HG03103 (cell line): ENCODE results near the gene ABCG2.
"Not testable (repeated sequence)": the region's sequence is repeated elsewhere in the genome, so short reads cannot be mapped to it uniquely, and the experiment has no call there.

Experiments used
- ATAC-seq: cut with Tn5 transposase; IDR thresholded peaks from one replicate; pipeline ENCODE4 v1.9.1; 2021; ENCODE audit warnings: low read depth; ENCODE audit not compliant: unreplicated experiment

ABCG2 gene

DNA sequence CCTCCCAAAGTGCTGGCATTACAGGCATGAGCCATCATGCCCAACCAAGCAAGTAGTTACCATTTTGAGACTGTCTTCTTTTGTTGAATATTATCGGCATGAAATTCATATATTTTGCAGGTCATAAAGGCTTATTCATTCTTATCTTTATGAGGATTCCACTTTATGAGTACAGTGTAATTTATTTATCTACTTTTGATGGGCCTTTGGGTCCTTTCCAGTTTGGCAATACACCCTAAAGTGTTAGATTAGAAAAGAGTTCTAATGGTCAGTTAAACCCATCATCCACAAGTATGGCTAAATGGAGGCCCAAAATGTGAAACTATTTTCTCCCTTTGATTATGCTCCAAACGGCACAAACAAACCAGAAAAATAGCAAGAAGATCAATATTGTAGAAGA is 10.9 kb upstream of the ABCG2 start:
- ATAC-seq = no peak

DNA sequence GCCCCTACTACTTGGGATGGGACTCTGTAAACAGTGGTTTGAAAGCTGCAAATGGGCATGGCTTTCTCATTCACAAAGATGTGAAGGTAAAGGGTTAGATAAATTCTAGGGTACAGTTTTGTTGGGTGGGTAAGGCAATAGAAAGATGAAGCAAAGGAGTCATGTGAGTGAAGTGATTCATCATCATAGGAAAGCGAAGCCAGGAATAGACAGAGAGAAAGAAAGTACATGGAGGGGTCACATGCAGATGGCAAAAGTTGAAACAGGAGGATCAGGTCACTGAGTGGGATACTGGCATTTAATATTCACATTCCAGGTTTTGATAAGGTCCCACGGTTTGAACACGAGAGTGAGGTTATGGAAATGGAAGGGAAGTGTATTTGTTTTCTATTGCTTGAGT is 8.2 kb upstream of the ABCG2 start:
- no peak for ATAC-seq

DNA sequence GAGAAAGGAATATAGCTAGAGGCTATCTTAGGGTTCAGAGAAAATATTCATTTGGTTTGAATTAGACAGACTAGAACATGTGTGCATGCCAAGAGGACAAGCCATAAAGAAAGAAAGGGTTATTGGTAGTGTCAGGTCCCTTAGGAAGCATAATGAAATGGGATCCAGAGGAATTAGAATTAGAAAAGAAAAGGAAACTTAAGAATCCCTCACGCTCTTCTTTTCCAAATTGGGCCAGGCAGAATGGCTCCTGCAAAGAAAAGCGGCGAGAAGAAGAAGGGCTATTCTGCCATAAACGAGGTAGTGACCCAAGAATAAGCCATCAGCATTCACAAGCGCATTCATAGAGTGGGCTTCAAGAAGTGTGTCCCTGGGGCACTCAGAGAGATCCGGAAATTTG is 4.9 kb upstream of the ABCG2 start:
- no peak for ATAC-seq

DNA sequence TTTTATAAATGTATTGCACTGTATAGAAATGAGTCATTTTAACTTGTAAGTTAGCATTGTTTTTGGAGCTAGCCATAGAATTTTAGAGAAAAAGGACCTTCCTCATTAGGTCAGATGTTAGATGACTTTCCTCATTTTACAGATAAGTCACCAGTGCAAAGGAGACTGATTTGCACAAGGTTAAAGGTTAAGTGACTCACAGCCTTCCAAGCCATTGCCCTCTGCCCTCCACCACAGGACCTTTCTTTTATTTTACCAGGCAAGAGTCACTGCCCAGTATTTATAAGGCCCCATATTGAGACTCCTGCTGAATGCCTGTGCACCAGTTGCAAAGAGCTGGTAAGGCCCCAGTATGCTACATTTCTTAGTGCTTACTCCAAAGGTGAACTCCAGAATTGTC is 4.2 kb upstream of the ABCG2 start:
- no peak for ATAC-seq

DNA sequence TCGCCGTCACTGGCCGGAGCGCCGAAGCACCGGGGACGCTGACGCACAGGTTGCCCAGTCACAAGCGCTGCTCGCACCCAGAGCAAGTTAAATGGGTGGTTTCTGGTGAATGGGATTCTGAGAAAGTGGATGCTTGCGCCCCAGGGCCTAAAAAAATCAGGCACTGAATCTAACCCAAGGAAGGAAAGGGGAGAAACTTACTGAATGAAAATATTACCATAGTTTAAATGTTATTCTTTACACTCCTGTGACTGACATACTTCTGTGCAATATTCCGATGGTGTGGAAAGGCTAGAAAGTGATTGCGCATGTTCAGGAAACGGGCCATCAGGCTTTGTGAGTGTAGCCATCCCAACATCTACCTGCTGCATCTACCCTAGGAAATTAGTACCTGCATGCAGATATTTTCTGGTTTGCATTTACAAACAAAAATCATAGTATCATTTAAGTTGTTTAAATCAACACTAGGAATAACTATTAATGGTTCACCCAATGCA is 838 bp upstream of the ABCG2 start:
- no peak for ATAC-seq

DNA sequence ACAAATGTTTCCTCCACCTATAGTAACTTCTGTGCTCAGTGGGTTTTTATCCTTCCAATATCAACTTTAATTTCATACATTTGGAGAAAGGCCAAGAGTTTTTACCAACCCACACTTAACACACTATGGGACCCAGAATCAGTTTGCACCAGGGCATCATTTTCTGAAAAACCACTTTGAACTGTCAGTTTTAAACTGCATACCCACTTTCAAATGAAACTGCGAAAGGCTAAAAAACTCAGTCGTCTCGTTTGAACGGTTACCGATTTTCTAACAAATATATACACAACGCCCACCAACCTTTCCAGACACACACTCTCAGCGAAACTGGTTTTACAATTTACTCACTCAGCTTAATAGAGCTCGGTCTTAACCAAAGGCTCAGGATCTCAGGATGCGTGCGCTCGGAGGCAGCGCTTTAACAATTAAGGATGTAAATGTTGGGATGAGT is 376 bp downstream of the ABCG2 start:
- no peak for ATAC-seq

DNA sequence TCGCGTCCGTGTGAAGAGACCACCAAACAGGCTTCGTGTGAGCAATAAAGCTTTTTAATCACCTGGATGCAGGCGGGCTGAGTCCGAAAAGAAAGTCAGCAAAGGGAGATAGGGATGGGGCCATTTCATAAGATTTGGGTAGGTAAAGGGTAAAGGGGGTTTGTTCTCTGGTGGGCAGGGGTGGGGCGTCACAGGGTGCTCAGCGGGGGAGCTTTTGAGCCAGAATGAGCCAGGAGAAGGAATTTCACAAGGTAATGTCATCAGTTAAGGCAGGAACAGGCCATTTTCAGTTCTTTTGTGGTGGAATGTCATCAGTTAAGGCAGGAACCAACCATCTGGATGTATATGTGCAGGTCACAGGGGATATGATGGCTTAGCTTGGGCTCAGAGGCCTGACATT is 6.1 kb downstream of the ABCG2 start:
- ATAC-seq = not testable (repeated sequence)

DNA sequence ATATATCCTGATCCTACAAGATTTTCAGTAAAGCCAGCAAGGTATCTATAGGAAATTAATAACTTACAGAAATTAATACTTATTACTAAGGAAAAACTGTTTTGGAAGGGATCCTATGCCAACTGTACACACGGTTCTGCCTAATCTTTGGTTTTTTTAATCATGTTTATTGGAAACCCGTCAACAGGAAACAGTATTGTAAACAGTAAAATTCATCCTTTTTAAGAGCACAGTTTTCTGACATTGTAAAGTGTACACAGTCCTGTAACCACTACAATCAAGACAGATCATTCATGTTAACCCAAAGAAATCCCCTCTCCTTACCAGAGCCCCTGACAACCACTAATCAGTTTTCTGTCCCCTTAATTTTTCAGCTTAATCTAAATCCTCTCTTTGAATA is 9.9 kb downstream of the ABCG2 start:
- no peak for ATAC-seq

DNA sequence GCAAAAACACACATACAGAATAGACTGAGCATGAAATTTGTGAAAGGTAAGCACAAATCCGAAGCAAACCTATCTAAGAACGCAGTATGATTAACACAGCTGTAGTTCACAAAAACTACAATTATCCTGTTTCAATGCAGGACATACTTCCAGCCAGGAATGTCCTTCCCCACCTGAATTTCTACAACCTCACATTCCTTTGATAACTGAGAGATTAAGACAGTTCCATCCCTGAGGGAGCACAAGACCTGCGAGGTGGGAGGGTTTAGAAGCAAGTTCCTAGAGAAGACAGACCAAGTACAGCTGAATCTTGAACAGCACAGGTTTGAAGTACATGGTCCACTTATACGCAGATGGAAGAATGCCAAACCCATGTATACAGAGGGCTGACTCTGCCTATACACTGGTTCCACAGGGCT is 10.6 kb downstream of the ABCG2 start:
- ATAC-seq = no peak

DNA sequence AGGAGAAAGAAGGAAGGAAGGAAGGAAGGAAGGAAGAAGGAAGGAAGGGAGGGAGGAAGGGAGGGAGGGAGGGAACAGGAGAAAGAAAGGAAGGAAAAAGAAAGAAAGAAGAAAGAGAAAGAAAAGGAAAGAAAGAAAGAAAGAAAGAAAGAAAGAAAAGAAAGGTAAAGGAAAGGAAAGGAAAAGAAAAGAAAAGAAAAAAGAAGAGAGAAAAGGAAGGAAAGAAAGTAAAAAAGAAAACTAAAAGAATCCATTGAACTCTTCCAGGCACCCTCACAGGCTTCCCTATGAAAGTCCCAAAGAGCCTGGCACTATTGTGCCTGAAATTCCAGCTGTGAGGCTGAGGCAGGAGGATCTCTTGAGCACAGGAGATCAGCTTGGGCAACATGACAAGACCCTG is 11.5 kb downstream of the ABCG2 start:
- ATAC-seq = no peak

DNA sequence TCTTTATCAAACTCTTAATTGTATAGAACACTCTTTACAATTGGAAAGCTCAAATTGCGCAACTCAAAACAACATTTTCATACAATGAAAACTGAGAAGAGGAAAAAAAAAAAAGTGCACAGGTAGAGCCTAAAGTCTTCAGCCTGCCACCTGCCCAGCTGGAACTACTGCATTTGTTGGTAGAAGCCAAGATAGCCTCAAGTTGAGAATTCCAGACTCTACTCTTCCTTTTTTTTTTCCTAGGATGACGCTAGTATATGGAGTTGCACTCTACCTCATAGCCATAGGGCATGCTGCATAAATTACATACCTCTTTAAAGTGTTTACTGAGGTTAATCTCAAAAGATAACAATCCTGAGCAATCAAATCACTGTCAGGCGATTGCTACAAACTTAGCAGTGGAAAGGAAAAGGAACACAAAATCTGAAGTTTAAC is 13.6 kb downstream of the ABCG2 start:
- no peak for ATAC-seq

DNA sequence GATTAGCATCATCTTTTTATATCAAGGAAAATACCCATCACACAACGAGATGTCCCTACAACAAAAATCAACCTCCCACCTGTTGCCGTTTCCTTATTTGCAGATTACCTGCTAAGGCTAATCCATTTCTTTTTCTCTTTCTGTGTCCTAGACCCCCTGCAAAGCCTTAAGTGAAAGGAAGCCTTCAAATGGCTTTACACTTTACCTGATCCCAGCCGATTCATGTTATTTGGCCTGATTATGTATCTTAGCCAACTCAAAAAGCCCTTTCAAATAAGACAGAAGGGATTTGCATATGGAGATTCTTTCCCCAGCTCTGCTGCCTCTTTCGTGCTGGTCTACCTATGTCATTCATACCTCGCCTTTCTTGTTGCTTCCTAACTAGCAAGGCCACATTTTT is 14.4 kb downstream of the ABCG2 start:
- no peak for ATAC-seq

DNA sequence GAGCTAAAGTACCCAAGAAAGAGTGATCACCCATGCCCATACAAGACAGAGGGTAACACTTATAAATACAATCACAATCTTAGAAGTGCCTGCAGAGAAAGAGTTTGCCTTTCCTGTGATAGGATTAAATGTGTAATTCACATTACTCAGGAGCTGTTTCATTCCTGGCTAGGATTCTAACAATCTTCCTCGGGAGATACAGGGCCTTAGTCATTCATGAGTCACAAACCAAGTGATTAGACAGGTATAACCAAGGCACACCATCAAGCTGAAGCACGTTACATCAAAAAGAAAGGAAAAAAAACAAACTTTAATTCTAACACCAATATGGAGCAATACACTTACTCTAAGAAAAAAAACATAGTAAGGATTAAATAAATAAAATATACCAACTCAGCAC is 14.9 kb downstream of the ABCG2 start:
- no peak for ATAC-seq

DNA sequence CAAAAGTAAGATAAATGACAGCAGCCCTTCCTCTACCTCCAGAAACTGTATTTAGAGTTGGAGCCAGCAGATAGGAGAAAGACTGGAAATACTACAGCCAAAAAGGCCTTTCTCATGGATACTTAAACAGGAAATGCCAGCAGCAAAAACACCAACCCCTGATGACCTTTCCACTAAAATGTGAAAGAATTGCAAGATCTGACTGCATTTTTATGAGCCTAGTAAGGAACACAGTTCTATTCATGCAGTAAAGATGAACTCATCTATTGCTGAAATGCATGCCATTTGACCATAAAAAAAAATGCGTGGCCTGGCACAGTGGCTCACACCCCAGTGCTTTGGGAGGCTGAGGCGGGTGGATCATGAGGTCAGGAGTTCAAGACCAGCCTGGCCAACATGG is 19.9 kb downstream of the ABCG2 start:
- ATAC-seq = no peak

DNA sequence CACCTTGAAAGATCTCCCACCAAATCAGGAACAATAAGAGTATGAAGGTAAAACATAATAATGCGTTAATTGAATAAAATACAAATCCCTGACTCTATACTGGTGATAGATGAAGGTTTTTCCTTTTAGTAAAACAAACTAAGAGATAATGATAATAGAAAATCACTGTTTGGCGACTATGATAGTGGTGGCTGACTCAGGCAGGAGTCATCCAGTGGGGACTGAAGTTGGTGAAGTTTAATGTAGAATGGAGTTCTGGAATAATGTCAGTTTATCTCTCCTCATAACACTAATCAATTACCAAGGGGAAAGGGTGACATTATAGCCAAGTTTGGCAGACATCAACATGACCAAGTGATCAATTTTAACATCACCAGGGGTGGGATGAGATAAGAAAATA is 21.3 kb downstream of the ABCG2 start:
- ATAC-seq = no peak

DNA sequence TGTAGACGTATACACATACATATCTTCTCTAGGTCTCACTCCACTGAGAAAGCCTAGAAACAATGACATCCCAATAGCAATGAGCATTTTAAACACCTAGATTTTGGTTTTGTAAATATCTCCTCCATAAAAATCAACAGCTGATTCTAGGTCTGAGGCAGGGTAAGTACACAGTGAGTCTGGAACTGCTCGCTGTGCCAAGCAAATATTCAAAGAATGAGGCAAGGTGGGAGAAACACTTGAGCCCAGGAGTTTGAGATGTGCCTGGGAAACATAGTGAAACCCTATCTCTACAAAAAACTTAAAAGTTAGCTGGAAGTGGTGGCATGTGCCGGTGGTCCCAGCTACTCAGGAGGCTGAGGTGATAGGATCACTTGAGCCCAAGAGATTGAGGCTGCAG is 22.2 kb downstream of the ABCG2 start:
- no peak for ATAC-seq

DNA sequence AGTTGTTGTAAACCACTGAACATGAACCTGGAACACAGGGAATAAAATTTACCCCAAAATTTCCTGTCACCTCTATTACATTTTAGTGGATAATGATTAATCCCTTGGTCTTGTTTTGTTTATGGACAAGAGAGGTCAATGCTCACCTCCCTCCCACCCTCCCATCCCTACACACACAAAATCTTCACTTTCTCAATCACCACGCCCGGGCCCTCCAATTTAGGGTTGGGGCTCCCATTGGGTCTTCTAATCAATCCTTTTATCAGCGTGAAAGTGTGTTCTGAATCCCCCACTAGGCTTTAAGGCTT is 23.1 kb downstream of the ABCG2 start:
- ATAC-seq = no peak

DNA sequence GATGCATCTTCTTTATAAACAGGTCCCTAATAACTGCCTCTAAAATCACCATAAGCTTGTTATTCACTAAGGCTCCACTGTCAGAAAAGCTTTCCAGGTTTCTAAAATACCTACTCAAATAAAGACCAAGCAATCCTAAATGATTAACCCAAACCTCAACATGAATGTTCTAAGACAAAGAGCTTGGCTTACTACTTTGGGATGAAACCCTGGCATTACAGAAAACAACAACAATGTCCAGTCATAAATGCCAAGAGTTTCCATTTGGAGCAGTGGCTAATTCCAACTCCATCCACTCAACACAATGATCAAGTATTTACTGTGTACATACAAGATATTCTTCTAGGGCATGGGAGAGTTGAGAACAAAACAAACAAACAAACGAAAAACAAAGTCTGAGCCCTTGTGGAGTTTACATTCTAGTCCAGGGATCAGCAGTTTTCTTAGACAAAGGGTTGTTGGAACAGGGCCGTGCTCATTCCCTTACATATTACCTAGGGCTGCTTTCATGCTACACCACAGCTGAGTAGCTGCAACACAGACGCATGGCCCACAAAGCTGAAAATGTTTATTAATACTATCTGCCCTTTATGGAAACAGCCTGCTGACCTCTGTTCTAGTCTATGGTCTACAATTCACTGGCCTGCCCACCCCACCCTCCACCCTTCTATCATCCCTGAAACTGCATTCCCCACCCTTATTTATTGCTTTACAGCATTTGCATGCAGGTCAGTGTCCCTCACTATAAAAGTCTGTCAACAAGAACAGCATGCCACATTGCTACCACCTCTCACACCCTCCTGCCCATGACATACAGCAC is 23.7 kb downstream of the ABCG2 start:
- no peak for ATAC-seq

DNA sequence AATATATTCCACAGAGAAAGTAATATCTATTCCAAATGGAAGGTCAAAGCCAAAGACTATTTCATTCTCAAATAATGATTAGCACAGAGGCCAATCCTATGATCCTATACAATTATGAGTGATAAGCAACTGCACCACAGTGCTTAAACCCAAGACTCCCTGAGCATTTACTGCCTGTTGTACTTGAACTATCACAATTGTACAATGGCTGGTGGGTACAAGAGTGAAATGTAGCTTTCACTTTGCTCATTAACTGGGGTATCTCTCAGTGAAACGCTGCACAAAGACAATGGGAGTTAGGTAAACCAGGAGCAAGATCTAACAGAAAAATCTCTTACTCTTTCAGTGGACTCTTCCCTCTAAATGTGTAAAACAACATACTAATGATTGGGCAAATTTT is 24.3 kb downstream of the ABCG2 start:
- ATAC-seq = no peak

DNA sequence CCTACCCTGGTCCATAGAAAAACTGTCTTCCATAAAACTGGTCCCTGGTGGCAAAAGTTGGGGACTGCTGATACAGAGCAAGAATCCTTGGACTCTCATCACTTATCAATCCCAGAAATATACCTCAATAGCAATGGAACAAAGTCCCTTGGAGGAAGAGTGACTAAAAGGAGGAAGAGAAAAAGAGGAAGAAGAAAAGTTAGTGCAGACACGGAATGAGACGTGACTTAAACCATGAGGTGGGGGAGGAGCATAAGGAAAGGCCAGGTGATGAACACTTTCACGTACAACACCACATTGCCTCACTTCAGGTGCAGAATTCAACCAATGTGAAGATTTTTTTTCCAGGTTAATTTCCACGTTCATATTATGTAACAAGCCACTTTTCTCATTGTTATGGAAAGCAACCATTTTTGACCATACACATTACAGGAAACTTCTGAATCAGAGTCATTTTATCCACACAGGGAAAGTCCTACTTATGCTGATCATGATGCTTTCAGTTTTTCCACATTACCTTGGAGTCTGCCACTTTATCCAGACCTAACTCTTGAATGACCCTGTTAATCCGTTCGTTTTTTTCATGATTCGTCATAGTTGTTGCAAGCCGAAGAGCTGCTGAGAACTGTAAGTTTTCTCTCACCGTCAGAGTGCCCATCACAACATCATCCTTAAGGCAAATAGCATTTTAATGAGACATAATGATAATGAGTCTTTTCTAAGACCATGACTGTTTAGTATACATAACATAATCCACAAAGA is 27.7 kb downstream of the ABCG2 start:
- ATAC-seq = no peak

DNA sequence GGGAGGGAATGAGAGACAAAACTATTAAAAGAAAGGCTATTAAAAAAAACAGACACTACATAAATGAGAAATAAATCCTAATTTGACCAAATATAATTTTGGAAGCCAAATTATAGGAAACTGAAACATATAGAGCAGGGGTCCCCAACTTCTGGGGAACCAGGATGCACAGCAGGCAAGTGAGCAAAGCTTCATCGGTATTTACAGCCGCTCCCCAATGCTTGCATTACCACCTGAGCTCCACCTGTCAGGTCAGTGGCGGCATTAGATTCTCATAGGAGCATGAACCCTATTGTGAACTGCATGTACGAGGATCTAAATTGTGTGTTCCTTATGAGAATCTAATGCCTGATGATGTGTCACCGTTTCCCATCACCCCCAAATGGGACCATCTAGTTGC is 28.4 kb downstream of the ABCG2 start:
- ATAC-seq = no peak

DNA sequence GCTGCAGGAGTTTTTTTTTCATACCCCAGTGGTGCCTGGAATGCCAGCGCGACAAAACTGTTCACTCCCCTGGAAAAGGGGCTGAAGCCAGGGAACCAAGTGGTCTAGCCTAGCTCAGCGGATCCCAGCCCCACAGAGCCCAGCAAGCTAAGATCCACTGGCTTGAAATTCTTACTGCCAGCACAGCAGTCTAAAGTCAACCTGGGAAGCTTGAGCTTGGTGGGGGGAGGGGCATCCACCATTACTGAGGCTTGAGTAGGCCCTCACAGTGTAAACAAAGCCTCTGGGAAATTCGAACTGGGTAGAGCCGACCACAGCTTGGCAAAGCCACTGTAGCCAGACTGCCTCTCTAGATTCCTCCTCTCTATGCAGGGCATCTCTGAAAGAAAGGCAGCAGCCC is 36.2 kb downstream of the ABCG2 start:
- not testable (repeated sequence) for ATAC-seq
